RKO (cell line): ENCODE data around the gene RUNX2.

ENCODE experiments used
- DNase-seq: peaks from one replicate; pipeline ENCODE4 v3.0.0-alpha.2; 2016; ENCODE audit warnings: low spot score

RUNX2 gene

DNA sequence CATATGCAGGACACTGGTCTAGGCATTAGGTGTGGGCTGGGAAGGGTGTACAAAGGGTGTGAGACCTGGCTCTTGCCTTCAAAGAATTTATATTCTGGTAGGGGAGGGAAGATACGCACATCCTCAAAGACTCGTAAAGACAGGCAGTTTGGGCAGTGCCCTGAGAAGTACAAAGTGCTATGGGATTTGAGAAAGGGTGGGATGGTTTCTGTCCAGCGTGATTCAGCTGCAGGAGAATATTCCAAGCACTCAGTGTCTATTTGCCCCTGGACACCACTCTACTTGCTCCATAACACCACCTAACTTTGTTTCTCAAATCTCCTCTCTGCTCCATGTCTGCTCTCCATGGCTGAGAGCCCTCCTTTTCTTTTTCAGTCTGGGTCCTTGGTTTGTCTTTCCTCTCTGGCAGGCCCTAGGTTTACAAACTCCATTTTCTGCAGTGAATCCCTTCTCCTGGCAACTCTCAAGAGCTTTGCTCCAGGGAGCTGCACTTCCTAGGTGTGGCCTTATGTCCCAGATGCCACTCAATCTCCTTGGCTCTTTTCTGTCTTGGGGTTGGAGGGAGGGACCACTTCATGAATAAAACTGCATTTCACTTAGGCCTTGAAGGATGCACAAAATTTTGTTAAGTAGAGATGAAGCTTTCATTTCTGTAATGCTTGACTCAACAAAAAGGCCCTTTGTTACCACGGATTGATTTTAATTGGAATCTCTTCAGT, 377.2 kb downstream of the RUNX2 start:
- DNase-seq, result no peak

DNA sequence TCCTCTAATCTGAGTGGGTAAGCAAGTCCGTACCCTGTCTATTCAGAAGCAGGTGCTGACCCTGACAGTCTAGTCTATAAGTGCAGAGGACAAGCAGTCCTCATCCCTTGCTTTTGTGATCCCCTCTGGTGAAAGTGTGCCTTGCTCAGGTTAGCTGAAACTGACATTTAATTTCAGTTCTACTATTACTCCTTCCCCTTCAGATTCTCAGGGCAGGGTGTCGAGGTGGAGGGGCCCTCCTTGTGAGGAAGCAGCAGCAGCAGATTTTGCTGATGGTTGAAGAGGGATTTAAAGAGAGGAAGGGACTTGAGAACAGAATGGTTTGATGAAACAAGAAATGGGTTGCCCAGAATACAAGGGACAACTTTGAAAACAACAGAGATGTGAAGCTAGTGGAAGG, 378.2 kb downstream of the RUNX2 start:
- DNase-seq, result no peak

DNA sequence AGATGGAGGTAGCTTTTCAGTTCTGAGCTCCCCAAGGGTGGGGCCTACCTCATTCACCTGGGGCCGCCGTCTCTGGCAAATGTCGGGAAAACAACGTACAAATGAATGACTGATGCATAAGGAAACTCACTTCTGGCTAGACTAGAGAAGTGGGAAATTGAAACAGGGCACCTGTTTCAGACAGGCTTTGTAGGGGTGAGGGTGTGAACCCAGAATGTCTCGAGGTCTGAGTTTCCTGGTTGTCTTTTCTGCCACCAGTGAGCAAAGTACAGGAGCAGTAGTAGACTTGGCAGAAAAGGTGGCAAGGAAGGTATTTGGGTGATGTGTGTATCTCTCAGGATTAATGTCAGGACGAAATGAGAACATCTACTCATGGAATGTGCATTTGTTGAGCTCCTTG, 379.0 kb downstream of the RUNX2 start:
- DNase-seq, result no peak

DNA sequence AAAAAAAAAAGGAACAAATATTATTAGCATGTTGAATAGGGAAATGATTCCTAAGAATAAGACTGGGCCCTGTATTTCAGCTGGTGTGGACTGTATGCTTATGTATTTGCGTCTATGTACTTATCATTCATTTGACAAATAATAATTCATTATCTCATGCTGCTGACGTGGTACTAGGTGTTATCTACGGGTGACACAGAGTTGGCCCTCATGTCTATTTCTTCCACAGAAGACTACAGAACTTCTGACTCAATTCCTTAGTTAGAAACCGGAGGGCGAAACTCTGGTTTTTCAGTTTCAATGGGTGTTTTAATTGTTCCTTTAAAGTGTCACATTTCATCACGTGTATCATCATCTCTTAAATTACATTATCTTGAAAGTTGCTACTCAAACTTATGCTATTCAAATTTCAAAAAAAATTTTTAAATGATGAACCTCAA, 381.7 kb downstream of the RUNX2 start:
- DNase-seq, result no peak

DNA sequence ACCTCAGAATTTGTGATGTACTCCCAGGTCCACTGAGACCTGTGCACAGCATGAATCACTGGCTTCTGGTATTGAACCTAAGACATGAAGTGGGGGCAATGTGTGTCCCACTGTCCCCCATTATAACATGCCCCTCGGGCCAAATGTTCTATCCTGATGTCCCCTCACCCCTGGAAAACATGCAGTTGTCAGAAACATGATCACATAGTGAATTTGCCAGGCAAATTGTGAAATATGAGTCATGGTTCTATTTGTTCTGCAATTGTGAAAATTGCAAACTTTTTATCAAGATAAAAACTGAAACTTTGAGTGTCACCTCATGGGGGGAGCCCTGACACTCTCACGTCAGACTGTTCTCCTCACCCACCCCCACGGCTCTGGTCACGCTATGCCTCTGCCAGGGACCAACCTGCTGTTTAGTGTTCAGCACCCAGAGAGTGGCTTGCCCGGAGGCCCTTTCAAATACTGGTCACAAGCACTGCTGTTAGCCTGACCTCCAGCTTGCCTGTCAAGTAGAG, 382.2 kb downstream of the RUNX2 start:
- DNase-seq, result no peak

DNA sequence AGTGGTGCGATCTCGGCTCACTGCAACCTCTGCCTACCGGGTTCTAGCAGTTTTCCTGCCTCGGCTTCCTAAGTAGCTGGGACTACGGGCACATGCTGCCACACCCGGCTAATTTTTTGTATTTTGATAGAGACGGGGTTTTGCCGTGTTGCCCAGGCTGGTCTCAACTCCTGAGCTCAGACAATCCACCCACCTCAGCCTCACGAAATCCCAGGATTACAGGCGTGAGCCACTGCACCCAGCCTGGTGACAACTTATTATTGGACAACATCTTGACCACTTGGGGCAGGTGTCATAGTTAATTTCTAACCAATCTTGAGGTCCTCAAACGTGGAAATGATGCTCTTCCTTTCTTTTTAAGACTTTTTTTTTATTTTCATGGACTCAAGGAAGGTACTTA, 383.9 kb downstream of the RUNX2 start:
- no peak for DNase-seq

DNA sequence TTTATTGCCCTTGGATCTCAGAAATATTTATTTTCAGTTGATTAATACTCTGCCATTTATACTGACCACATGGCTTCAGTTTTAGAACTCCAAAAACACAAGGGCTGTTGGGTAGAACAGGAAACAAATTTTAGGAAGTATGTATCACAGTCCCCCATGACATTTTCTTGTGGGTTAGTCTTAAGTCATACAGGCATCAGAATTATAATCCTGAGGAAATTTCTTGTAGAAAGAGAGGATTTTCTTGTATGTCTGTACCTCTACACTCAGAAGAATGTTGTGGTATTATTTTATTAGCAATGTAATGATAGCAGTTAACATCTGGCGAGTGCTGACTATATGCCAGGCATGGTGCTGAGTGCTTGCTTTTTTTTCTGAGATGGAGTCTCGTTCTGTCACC, 384.7 kb downstream of the RUNX2 start:
- DNase-seq, result no peak
